IMR-90 (cell line): ENCODE results near the gene NRP1. TPM values are rescaled to one million over a fixed set of nuclear protein-coding genes. Genes with fewer than 3 reads are reported as not detected.

Experiments
- ATAC-seq: fragments of 200-7000 bp; cut with Tn5 transposase; 2 replicates; pipeline ENCODE4 v1.9.1; 2020; ENCODE audit warnings: low read depth, mild to moderate bottlenecking, moderate library complexity
- BruUV-seq: library from RNA; stranded (reverse); fragments of 400-500 nt; replicated peaks from 2 replicates; lab custom pipeline; 2021; lab: Mats Ljungman, UMichigan
- CTCF ChIA-PET: fragments of 300-600 bp; formaldehyde crosslinking; extraction: SDS; loops from one replicate; lab custom pipeline; 2021; ENCODE audit warnings: antibody characterized with exemption; lab: Yijun Ruan, JAX
- POLR2A ChIA-PET: fragments of 300-600 bp; sonication (Branson Sonifier 250); formaldehyde crosslinking; loops from one replicate; lab custom pipeline; 2022; ENCODE audit warnings: antibody characterized with exemption; ENCODE audit not compliant: unreplicated experiment; lab: Charles Lee
- DNase-seq: peaks from one replicate; pipeline ENCODE4 v3.0.0; 2013
- H2AFZ ChIP-seq: replicated peaks from 2 replicates; pipeline ENCODE3; 2013; ENCODE audit warnings: low read length, mild to moderate bottlenecking; ENCODE audit not compliant: poor library complexity
- H2AK5ac ChIP-seq: 2 replicates; pipeline ENCODE4 v1.6.1; 2013; ENCODE audit warnings: low read depth, low read length, inconsistent platforms
- H2AK9ac ChIP-seq: replicated peaks from 2 replicates; pipeline ENCODE3; 2013; ENCODE audit warnings: mild to moderate bottlenecking, low read depth, low read length, moderate library complexity; ENCODE audit not compliant: poor library complexity
- H2BK120ac ChIP-seq: 2 replicates; pipeline ENCODE4 v1.6.1; 2013; ENCODE audit warnings: low read depth, low read length, inconsistent platforms
- H2BK15ac ChIP-seq: 3 replicates; pipeline ENCODE4 v1.6.1; 2013; ENCODE audit warnings: low read depth, low read length, inconsistent platforms
- H2BK20ac ChIP-seq: 2 replicates; pipeline ENCODE4 v1.6.1; 2013; ENCODE audit warnings: low read depth, mild to moderate bottlenecking, inconsistent platforms, low read length, moderate library complexity
- H2BK5ac ChIP-seq: 2 replicates; pipeline ENCODE4 v1.6.1; 2013; ENCODE audit warnings: mild to moderate bottlenecking, low read depth, low read length, inconsistent platforms; ENCODE audit not compliant: poor library complexity, severe bottlenecking
- H3K14ac ChIP-seq: replicated peaks from 2 replicates; pipeline ENCODE4 v1.6.1; 2013; ENCODE audit warnings: low read depth, low read length, inconsistent platforms
- H3K18ac ChIP-seq: 2 replicates; pipeline ENCODE4 v1.6.1; 2013; ENCODE audit warnings: low read depth, low read length, control low read depth
- H3K23ac ChIP-seq: 2 replicates; pipeline ENCODE4 v1.6.1; 2013; ENCODE audit warnings: low read depth, low read length, inconsistent platforms
- H3K27ac ChIP-seq: 2 replicates; pipeline ENCODE4 v1.5.1; 2013; ENCODE audit warnings: mild to moderate bottlenecking, control low read depth, low read length; ENCODE audit not compliant: insufficient read depth
- H3K27me3 ChIP-seq: 2 replicates; pipeline ENCODE4 v1.6.1; 2013; ENCODE audit warnings: low read length; ENCODE audit not compliant: control insufficient read depth, insufficient read depth
- H3K36me3 ChIP-seq: 2 replicates; pipeline ENCODE4 v1.6.1; 2013; ENCODE audit warnings: low read length, mixed read lengths; ENCODE audit not compliant: control insufficient read depth, insufficient read depth
- H3K4ac ChIP-seq: 2 replicates; pipeline ENCODE4 v1.6.1; 2013; ENCODE audit warnings: low read depth, low read length, inconsistent platforms
- H3K4me1 ChIP-seq: 2 replicates; pipeline ENCODE4 v1.6.1; 2013; ENCODE audit warnings: low read length, mixed read lengths; ENCODE audit not compliant: control insufficient read depth, insufficient read depth
- H3K4me2 ChIP-seq: 2 replicates; pipeline ENCODE4 v1.6.1; 2013; ENCODE audit warnings: low read depth, mild to moderate bottlenecking, control low read depth, low read length, moderate library complexity
- H3K4me3 ChIP-seq: 2 replicates; pipeline ENCODE4 v1.5.1; 2013; ENCODE audit warnings: low read depth, mild to moderate bottlenecking, control low read depth, low read length, moderate library complexity; ENCODE audit not compliant: insufficient read depth
- H3K56ac ChIP-seq: 2 replicates; pipeline ENCODE4 v1.6.1; 2013; ENCODE audit warnings: low read length, inconsistent platforms; ENCODE audit not compliant: insufficient read depth; ENCODE audit errors: extremely low read depth
- H3K79me1 ChIP-seq, 2 experiments: 2 replicates each; pipeline ENCODE4 v1.6.1; 2013; ENCODE audit warnings: low read length in 2 of 2, inconsistent platforms in 1 of 2, low read depth in 1 of 2
- H3K9ac ChIP-seq: 2 replicates; pipeline ENCODE4 v1.6.1; 2013; ENCODE audit warnings: low read depth, low read length, control low read depth
- H3K9me1 ChIP-seq: 2 replicates; pipeline ENCODE4 v1.6.1; 2013; ENCODE audit warnings: low read length, inconsistent platforms; ENCODE audit not compliant: insufficient read depth
- H3K9me3 ChIP-seq: 2 replicates; pipeline ENCODE4 v1.6.1; 2013; ENCODE audit warnings: low read length; ENCODE audit not compliant: control insufficient read depth, insufficient read depth
- H4K20me1 ChIP-seq: 2 replicates; pipeline ENCODE4 v1.6.1; 2013; ENCODE audit warnings: low read length, inconsistent platforms; ENCODE audit not compliant: insufficient read depth
- H4K5ac ChIP-seq: 2 replicates; pipeline ENCODE4 v1.6.1; 2013; ENCODE audit warnings: mild to moderate bottlenecking, low read depth, low read length, control low read depth
- H4K8ac ChIP-seq, 2 experiments: 2 replicates each; pipeline ENCODE4 v1.6.1; 2013; ENCODE audit warnings: low read depth in 2 of 2, low read length in 2 of 2, control low read depth in 1 of 2, inconsistent platforms in 1 of 2
- H4K91ac ChIP-seq: 2 replicates; pipeline ENCODE4 v1.6.1; 2013; ENCODE audit warnings: low read depth, low read length, inconsistent platforms; ENCODE audit not compliant: insufficient read depth
- BHLHE40 ChIP-seq: fragments of 150-350 bp; IDR thresholded peaks from 2 replicates; pipeline ENCODE4 v1.6.1; 2016; ENCODE audit warnings: mild to moderate bottlenecking, low read depth, low read length
- CEBPB ChIP-seq: IDR thresholded peaks from 2 replicates; pipeline ENCODE4 v1.6.1; 2012; ENCODE audit warnings: low read depth, low read length, improper control_type of control experiment
- ELK1 ChIP-seq: fragments of 150-350 bp; IDR thresholded peaks from 2 replicates; pipeline ENCODE4 v1.6.1; 2016; ENCODE audit warnings: low read depth, mild to moderate bottlenecking, low read length, moderate library complexity, borderline replicate concordance
- MAFK ChIP-seq: IDR thresholded peaks from 2 replicates; pipeline ENCODE4 v1.6.1; 2012; ENCODE audit warnings: low read depth, low read length, improper control_type of control experiment
- MAZ ChIP-seq: IDR thresholded peaks from 2 replicates; pipeline ENCODE4 v1.6.1; 2012; ENCODE audit warnings: low read depth, mild to moderate bottlenecking, low read length, improper control_type of control experiment, moderate library complexity, borderline replicate concordance
- NFE2L2 ChIP-seq: fragments of 150-350 bp; IDR thresholded peaks from 2 replicates; pipeline ENCODE4 v1.6.1; 2016; ENCODE audit warnings: low read depth, mild to moderate bottlenecking, low read length
- POLR2A ChIP-seq: IDR thresholded peaks from 2 replicates; pipeline ENCODE4 v1.6.1; 2012; ENCODE audit warnings: mild to moderate bottlenecking, low read depth, low read length
- RAD21 ChIP-seq: IDR thresholded peaks from 2 replicates; pipeline ENCODE4 v1.6.1; 2012; ENCODE audit warnings: low read length, improper control_type of control experiment
- RCOR1 ChIP-seq: IDR thresholded peaks from 2 replicates; pipeline ENCODE4 v1.6.1; 2012; ENCODE audit warnings: mild to moderate bottlenecking, low read length, improper control_type of control experiment; ENCODE audit not compliant: insufficient replicate concordance
- SMC3 ChIP-seq: fragments of 150-350 bp; IDR thresholded peaks from 2 replicates; pipeline ENCODE4 v1.6.1; 2016; ENCODE audit warnings: low read depth, mild to moderate bottlenecking, antibody characterized with exemption, low read length, moderate library complexity
- USF2 ChIP-seq: fragments of 150-350 bp; IDR thresholded peaks from 2 replicates; pipeline ENCODE4 v1.6.1; 2017; ENCODE audit warnings: mild to moderate bottlenecking, antibody characterized with exemption, low read length, low read depth
- WGBS, 2 experiments: methylation state at CpG; one replicate each; pipeline versions ENCODE4 v1.1.5 to v1.1.7; 2013; ENCODE audit warnings: missing lambda C conversion rate in 2 of 2; ENCODE audit not compliant: insufficient read length in 1 of 2; ENCODE audit errors: extremely low coverage in 2 of 2; 5-methylcytosine and 5-hydroxymethylcytosine counted together
- dilution Hi-C: fragments of 300-500 bp; cut with HindIII; formaldehyde crosslinking; loops from one replicate; pipeline ENCODE4 v1.14.3; 2018; ENCODE audit warnings: low sequenced_read_pairs; ENCODE audit not compliant: unreplicated experiment
- in situ Hi-C: fragments of 300-500 bp; cut with MboI; formaldehyde crosslinking; loops from 3 replicates; pipeline ENCODE4 v1.14.3; 2019; ENCODE audit warnings: low sequenced_read_pairs, inconsistent platforms, mixed read lengths
- intact Hi-C: fragments of 100-400 bp; cut with micrococcal nuclease; formaldehyde crosslinking; loops from 2 replicates; pipeline ENCODE4 v1.10.0; 2022
- polyA plus RNA-seq, 3 experiments: library from polyadenylated mRNA; depleted of rRNA; stranded (reverse); fragments of >200 nt; gene quantifications; 2 replicates each; pipeline ENCODE4 v1.2.3, GENCODE V29; 2012; ENCODE audit warnings: low replicate concordance in 1 of 3
- total RNA-seq: library from RNA; depleted of rRNA; stranded (reverse); fragments of >200 nt; gene quantifications from 2 replicates; pipeline ENCODE4 v1.2.3, GENCODE V29; 2012
- TF ChIP-seq, protein P1 (sequence below): conservative IDR thresholded peaks from 2 replicates; pipeline ENCODE4 v1.5.1; 2012; ENCODE audit warnings: mild to moderate bottlenecking, low read depth, low read length, improper control_type of control experiment

The NRP1 gene
- total and polyA plus RNA-seq, 2 of the 4 experiments (the other 2 are of a cell fraction) = 108 to 227 TPM

- Histone ChIP-seq H3K36me3 (no peaks in the 10 kb centered on the region), H3K18ac (peak overlapping the region; percentile 18), H3K9me3 (no peaks in the 10 kb centered on the region), H2AK5ac (peak overlapping the region; percentile 20; the same call in 1 of the 2 replicates), H3K14ac (0 out of 2 replicates have a peak overlapping the region, but pooled peaks have one; percentile 17), H2AK9ac (no peak overlapping the region), H3K9me1 (peaks cover 6% of the 10 kb centered on the region; the same call in 1 of the 2 replicates), H2BK15ac (no peak overlapping the region; the same call in 2 of the 3 replicates), H2BK20ac (no peak overlapping the region), H4K91ac (no peak overlapping the region), H3K4me3 (no peak overlapping the region), H4K5ac (no peak overlapping the region), H3K4me1 (peaks cover 12% of the 10 kb centered on the region), H3K4me2 (peak overlapping the region; percentile 28), H3K56ac (no peak overlapping the region), H2BK120ac (0 out of 2 replicates have a peak overlapping the region, but pooled peaks have one; percentile 17), H3K4ac (peak overlapping the region; percentile 49), H4K20me1 (no peaks in the 10 kb centered on the region), H3K9ac (no peak overlapping the region), H3K79me1 (0 out of 4 replicates have a peak, but pooled peaks cover 0 to 2% of the 10 kb centered on the region in 2 experiments), H2BK5ac (no peak overlapping the region), H3K27me3 (no peaks in the 10 kb centered on the region), H4K8ac (peak overlapping the region in 1 of 2 experiments; percentile 47; a peak in 1 of 4 replicates), H3K23ac (peak overlapping the region; percentile 10; the same call in 1 of the 2 replicates), H3K27ac (peak overlapping the region; percentile 26; the same call in 1 of the 2 replicates), H2AFZ (peak overlapping the region; percentile 28)
- intact Hi-C loops (no loop called here), dilution Hi-C loops (no loop called here), in situ Hi-C loops (no loop called here)
- 0% methylated on average over 1 of the region's 2 CpGs; no CpG with 5 or more reads in 1 of the 2 experiments for WGBS, 2 experiments
- peak; percentile 5; the same call in 1 of the 2 replicates for ATAC-seq
- no peak for TF ChIP-seq RCOR1
- TF ChIP-seq, protein P1, sequence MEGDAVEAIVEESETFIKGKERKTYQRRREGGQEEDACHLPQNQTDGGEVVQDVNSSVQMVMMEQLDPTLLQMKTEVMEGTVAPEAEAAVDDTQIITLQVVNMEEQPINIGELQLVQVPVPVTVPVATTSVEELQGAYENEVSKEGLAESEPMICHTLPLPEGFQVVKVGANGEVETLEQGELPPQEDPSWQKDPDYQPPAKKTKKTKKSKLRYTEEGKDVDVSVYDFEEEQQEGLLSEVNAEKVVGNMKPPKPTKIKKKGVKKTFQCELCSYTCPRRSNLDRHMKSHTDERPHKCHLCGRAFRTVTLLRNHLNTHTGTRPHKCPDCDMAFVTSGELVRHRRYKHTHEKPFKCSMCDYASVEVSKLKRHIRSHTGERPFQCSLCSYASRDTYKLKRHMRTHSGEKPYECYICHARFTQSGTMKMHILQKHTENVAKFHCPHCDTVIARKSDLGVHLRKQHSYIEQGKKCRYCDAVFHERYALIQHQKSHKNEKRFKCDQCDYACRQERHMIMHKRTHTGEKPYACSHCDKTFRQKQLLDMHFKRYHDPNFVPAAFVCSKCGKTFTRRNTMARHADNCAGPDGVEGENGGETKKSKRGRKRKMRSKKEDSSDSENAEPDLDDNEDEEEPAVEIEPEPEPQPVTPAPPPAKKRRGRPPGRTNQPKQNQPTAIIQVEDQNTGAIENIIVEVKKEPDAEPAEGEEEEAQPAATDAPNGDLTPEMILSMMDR = no peak
- TF ChIP-seq POLR2A = no peak
- TF ChIP-seq USF2 = no peak
- TF ChIP-seq MAFK = no peak
- TF ChIP-seq NFE2L2 = no peak
- no peak for TF ChIP-seq ELK1
- TF ChIP-seq MAZ = no peak
- no peak for TF ChIP-seq BHLHE40
- TF ChIP-seq CEBPB = no peak
- TF ChIP-seq SMC3 = no peak
- TF ChIP-seq RAD21 = no peak
- ChIA-PET CTCF (no interaction called here), POLR2A (interaction anchor here (0.5 kb wide), 1 partner anchor 137 kb away, joined by 4 read pairs; no protein-coding TSS in a partner anchor)
- BruUV-seq = no TSS peak
- DNase-seq = no peak
These were observed 47.7 kb upstream of the NRP1 start for GRCh38 chr10:33382216-33382600.
